GM18909 (cell line): ENCODE measurements around the gene NAGS.
"Not testable (repeated sequence)": the region's sequence is repeated elsewhere in the genome, so short reads cannot be mapped to it uniquely, and the experiment has no call there.

Experiments
- ATAC-seq: cut with Tn5 transposase; IDR thresholded peaks from one replicate; pipeline ENCODE4 v1.9.1; 2021; ENCODE audit warnings: mild to moderate bottlenecking; ENCODE audit not compliant: unreplicated experiment, poor library complexity

Gene NAGS

GRCh38 chr17:44005527-44006271 is 1.3 kb downstream of the NAGS start:
- no peak for ATAC-seq

- no peak for ATAC-seq
These were observed 1.8 kb downstream of the NAGS start for GRCh38 chr17:44006272-44006597.

GRCh38 chr17:44006598-44007345 is 2.4 kb downstream of the NAGS start:
- ATAC-seq, result peak; percentile 62

GRCh38 chr17:44007346-44008204 is 3.2 kb downstream of the NAGS start:
- ATAC-seq, result no peak

- ATAC-seq, result no peak
These were observed 3.9 kb downstream of the NAGS start for GRCh38 chr17:44008205-44008909.

- no peak for ATAC-seq
These were observed 6.7 kb downstream of the NAGS start for GRCh38 chr17:44010966-44011647.

- no peak for ATAC-seq
These were observed 7.5 kb downstream of the NAGS start for GRCh38 chr17:44011876-44012275.

- no peak for ATAC-seq
These were observed 8.0 kb downstream of the NAGS start for GRCh38 chr17:44012391-44012790.

- no peak for ATAC-seq
These were observed 8.5 kb downstream of the NAGS start for GRCh38 chr17:44012874-44013273.

- ATAC-seq, result no peak
These were observed 9.7 kb downstream of the NAGS start for GRCh38 chr17:44014133-44014436.

GRCh38 chr17:44014437-44015172 is 10.2 kb downstream of the NAGS start, which contains the start of gene TMEM101:
Gene TMEM101 (minus strand): TSS chr17:44014963. CDS start chr17:44014952, 11 bp downstream.
- ATAC-seq, result peak; percentile 84

- ATAC-seq, result not testable (repeated sequence)
These were observed 16.8 kb downstream of the NAGS start for GRCh38 chr17:44021227-44021626.

- ATAC-seq, result no peak
These were observed 17.8 kb downstream of the NAGS start for GRCh38 chr17:44022246-44022645.

- no peak for ATAC-seq
These were observed 19.3 kb downstream of the NAGS start for GRCh38 chr17:44023545-44024270.

- ATAC-seq, result no peak
These were observed 19.8 kb downstream of the NAGS start for GRCh38 chr17:44024271-44024663.

GRCh38 chr17:44024853-44025252 is 20.4 kb downstream of the NAGS start:
- no peak for ATAC-seq

- ATAC-seq, result no peak
These were observed 25.3 kb downstream of the NAGS start for GRCh38 chr17:44029736-44030135.

- no peak for ATAC-seq
These were observed 26.1 kb downstream of the NAGS start for GRCh38 chr17:44030482-44030881.
